GM13976 (cell line): ENCODE results near the gene KANTR.
A peak's percentile ranks its signal among the peaks of the same experiment; 100 is the strongest.

Source experiments
- DNase-seq: peaks from one replicate; pipeline ENCODE4 v3.0.0; 2012; ENCODE audit warnings: low spot score
- in situ Hi-C: fragments of 300-500 bp; cut with MboI; formaldehyde crosslinking; loops from one replicate; pipeline ENCODE4 v1.12.0; 2022; ENCODE audit warnings: low sequenced_read_pairs, mixed read lengths, inconsistent platforms; ENCODE audit not compliant: unreplicated experiment
- TF ChIP-seq, protein P1 (sequence below): IDR thresholded peaks from 2 replicates; pipeline ENCODE4 v1.5.1; 2012; ENCODE audit warnings: borderline replicate concordance, mild to moderate bottlenecking; ENCODE audit not compliant: insufficient read depth; ENCODE audit errors: extremely low read depth, missing control alignments, control extremely low read depth

KANTR gene

DNA sequence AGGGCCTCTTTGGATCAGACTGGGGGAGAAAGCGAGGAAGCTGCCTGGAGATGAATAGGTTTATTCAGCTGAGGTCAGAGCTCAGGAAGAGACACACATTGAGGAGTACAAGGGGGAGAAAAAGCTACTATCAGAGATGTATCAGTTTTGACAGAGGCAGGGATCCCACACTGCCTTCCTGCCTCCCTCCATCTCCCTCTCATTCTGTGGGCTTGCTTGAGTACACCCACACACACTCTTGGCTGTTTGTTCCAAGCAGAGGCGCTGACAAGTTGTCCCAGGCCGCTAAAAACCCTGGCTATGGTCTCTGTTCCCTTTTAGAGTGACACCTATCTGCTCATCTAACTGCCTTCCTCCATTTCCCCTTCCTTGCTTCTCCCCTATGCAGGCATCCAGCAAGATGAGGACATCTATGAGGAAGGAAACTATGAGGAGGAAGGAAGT lies 6.5 kb upstream of the KANTR start:
- no peak for DNase-seq
- in situ Hi-C loops, result no loop called here
- TF ChIP-seq, protein P1, sequence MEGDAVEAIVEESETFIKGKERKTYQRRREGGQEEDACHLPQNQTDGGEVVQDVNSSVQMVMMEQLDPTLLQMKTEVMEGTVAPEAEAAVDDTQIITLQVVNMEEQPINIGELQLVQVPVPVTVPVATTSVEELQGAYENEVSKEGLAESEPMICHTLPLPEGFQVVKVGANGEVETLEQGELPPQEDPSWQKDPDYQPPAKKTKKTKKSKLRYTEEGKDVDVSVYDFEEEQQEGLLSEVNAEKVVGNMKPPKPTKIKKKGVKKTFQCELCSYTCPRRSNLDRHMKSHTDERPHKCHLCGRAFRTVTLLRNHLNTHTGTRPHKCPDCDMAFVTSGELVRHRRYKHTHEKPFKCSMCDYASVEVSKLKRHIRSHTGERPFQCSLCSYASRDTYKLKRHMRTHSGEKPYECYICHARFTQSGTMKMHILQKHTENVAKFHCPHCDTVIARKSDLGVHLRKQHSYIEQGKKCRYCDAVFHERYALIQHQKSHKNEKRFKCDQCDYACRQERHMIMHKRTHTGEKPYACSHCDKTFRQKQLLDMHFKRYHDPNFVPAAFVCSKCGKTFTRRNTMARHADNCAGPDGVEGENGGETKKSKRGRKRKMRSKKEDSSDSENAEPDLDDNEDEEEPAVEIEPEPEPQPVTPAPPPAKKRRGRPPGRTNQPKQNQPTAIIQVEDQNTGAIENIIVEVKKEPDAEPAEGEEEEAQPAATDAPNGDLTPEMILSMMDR, result no peak

DNA sequence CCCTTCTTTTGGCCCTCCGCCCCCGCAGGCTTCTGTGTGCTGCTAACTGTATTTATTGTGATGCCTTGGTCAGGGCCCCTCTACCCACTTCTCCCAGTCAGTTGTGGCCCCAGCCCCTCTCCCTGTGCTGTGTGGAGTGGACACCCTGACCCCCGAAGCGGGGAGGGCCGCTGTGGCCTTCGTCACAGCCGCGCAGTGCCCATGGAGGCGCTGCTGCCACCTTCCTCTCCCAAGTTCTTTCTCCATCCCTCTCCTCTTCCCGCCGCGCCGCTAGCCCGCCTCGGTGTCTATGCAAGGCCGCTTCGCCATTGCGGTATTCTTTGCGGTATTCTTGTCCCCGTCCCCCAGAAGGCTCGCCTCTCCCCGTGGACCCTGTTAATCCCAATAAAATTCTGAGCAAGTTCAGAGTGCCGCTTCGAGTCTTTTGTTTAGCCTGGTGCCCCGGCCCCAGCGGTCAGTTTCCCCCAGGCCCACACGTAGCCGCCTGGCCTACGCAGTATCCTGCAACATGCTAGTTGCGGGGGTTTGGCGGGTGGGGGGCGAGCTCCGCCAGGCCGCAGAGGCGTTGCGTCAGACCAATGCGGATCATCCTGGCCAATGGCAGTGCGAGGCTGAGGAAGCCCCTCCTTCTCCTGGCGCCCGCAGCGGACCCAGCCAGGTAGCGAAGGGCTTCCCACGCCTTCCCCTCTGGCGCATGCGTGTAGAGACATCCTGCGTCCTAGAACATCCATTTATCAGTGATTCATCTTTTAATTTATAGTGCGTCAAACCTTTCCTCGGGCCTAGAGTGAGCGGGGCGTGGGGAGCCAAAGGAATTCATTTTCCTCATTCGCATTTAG lies 5.6 kb upstream of the KANTR start:
- in situ Hi-C loops, result no loop called here
- peak; percentile 80 for DNase-seq
- TF ChIP-seq, protein P1, result no peak

DNA sequence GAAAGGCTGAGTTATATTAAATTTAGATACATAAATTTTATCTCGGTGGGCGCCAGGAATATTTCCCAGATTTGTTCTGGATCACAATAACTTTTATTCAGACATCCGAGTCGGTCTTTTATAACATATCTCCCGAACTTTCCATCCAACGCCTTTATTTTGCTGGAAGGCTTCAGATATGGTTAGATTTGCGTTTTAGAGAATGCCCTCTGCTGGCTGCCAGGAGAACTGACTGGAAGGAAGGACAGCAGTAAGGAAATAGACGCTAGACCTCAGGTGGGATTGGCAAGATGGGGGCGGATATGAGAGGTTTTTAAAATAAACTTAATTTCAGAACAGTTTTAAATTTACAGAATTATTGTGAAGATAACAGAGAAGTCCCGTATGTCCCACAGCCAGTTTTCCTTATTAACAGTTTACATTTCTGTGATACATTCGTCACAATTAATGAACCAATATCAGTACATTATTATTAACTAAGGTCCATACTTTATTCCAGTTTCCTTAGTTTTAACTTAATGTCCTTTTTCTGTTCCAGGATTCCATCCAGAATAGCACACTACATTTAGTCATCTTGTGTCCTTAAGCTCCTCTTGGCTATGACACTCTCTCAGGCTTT lies 4.6 kb upstream of the KANTR start:
- TF ChIP-seq, protein P1, result peak; percentile 78
- peak; percentile 53 for DNase-seq
- in situ Hi-C loops, result no loop called here

DNA sequence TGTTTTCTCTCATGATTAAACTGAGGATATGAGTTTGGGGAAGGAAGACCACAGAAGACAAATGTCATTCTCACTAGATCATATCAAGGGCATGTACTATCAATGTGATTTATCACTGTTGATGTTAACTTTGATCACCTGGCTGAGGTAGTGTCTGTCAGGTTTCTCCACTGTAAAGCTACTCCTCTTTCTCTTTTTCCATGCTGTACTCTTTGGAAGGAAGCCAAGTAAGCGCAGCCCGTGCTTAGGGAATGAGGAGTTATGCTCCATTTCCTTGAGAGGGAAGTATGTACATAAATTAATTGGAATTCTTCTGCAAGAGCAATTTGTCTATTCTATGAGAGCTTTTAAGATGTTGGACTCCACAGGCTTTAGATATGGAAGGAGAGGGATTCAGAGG lies 4.0 kb upstream of the KANTR start:
- DNase-seq, result no peak
- in situ Hi-C loops, result no loop called here
- TF ChIP-seq, protein P1, result no peak

DNA sequence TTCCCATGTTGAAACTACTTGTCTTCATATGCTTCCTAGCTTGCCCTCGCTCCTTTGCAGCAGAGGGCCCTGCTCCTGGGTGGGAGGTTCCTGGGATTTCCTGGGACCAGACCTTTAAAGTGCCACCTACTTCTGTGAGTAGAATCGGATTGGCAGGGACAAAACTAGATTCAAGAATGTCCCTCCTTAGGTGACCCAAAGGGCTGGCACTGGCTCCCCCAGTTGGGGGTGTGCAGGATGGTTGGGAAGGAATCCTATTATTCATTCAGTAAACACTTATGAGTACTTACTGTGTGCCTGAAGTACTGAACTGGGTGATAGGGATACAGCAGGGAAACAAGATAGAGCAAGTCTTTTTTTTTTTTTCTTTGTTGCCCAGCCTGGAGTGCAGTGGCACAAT lies 2.6 kb upstream of the KANTR start:
- no peak for DNase-seq
- in situ Hi-C loops, result no loop called here

DNA sequence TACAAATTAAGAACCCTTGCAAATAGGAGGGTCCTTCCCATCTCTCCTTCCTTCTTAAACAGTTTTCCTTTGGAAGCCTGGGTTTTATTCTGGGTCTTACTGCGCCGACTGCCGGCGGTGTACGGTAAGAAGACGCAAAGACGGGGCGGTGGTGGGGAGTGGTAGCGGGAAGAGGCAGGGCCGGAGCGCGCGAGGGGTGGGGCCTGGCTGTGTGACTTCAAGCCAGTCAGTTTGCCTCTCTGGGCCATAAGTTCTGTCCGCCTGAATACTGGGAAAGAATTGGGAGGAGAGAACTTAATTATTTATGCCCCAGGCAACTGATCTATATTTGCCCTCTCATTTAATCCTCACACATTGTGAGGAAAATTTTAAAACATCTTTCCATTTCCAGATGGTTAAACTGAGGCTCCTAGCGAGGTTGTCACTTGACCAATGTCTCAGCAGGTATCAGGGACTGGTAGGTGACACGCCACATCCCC lies 726 bp upstream of the KANTR start:
- in situ Hi-C loops, result no loop called here
- DNase-seq, result peak; percentile 72
- TF ChIP-seq, protein P1, result peak; percentile 56

More for the DNA sequence above, 2.6 kb upstream of the KANTR start:
- TF ChIP-seq, protein P1, result no peak

DNA sequence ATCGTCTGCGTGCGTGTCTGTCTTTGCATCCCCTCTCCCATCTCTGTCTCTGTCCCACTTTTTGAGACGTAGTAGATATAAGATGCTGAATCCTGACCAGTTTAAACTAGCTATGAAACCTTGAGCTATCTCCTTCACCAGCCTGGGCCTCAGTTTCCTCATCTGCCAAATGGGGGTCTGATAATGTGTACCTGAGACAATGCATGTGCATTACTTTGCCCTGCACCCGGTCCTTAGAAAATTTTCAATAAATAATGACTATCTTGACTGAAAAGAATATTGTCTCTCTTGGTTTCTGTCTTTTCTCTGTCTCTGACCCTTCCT lies 602 bp downstream of the KANTR start:
- in situ Hi-C loops, result no loop called here

More for the DNA sequence above, 602 bp downstream of the KANTR start:
- DNase-seq, result no peak
- TF ChIP-seq, protein P1, result no peak
